Lung (tissue), 12 donors: ENCODE results near the gene HAND1. TPM values are rescaled to one million over a fixed set of nuclear protein-coding genes. Genes with fewer than 3 reads are reported as not detected.
"Not testable (repeated sequence)": the region's sequence is repeated elsewhere in the genome, so short reads cannot be mapped to it uniquely, and the experiment has no call there.

Source experiments
- ATAC-seq: fragments of 200-7000 bp; cut with Tn5 transposase; one replicate; pipeline ENCODE4 v1.9.1; 2020; ENCODE audit warnings: moderate number of reproducible peaks; ENCODE audit not compliant: insufficient read depth, low FRiP score
- DNase-seq, 3 donors: peaks; one replicate each; pipeline ENCODE4 v3.0.0-alpha.2; 2013 to 2017
- H3K27ac ChIP-seq, 2 donors: one replicate each; pipeline ENCODE4 v1.5.1; 2013; ENCODE audit warnings: mild to moderate bottlenecking in 2 of 2, moderate library complexity in 2 of 2, control low read depth in 1 of 2, inconsistent platforms in 1 of 2, low read depth in 1 of 2, low read length in 1 of 2
- H3K27me3 ChIP-seq, 3 donors: one replicate each; pipeline ENCODE4 v1.5.1; 2013; ENCODE audit warnings: low read length in 2 of 3; ENCODE audit not compliant: control insufficient read depth in 3 of 3, insufficient read depth in 3 of 3
- H3K36me3 ChIP-seq, 4 donors: one replicate each; pipeline ENCODE4 v1.5.1; 2013; ENCODE audit warnings: low read length in 4 of 4, mild to moderate bottlenecking in 1 of 4, moderate library complexity in 1 of 4; ENCODE audit not compliant: control insufficient read depth in 4 of 4, insufficient read depth in 4 of 4
- H3K4me1 ChIP-seq, 5 donors: one replicate each; pipeline ENCODE4 v1.5.1; 2013; ENCODE audit warnings: low read length in 5 of 5, mild to moderate bottlenecking in 2 of 5, moderate library complexity in 1 of 5; ENCODE audit not compliant: control insufficient read depth in 5 of 5, insufficient read depth in 5 of 5
- H3K4me3 ChIP-seq: one replicate; pipeline ENCODE4 v1.5.1; 2013; ENCODE audit warnings: mild to moderate bottlenecking, control low read depth, moderate library complexity
- H3K9ac ChIP-seq, 2 donors: one replicate each; pipeline ENCODE4 v1.5.1; 2013; ENCODE audit warnings: low read length in 2 of 2, control low read depth in 1 of 2; ENCODE audit not compliant: insufficient read depth in 1 of 2
- H3K9me3 ChIP-seq, 4 donors: one replicate each; pipeline ENCODE4 v1.5.1; 2013; ENCODE audit warnings: low read length in 3 of 4, mild to moderate bottlenecking in 1 of 4, moderate library complexity in 1 of 4; ENCODE audit not compliant: control insufficient read depth in 4 of 4, insufficient read depth in 3 of 4
- CTCF ChIP-seq: IDR thresholded peaks from 2 replicates; pipeline ENCODE4 v1.5.1; 2012; ENCODE audit warnings: mild to moderate bottlenecking; ENCODE audit errors: control extremely low read depth, extremely low read depth
- WGBS, 2 donors: extraction: QIAGEN DNeasy Blood & Tissue Kit; methylation state at CpG; one replicate each; pipeline ENCODE4 v1.1.7; 2013; 5-methylcytosine and 5-hydroxymethylcytosine counted together
- polyA plus RNA-seq, 2 donors: library from polyadenylated mRNA; stranded (reverse); fragments of 200-250 nt; gene quantifications; one replicate each; pipeline ENCODE4 v1.2.1, GENCODE V29; 2013
- total RNA-seq, 2 donors: library from RNA; depleted of rRNA in 1 of 2; stranded (reverse); fragments of >200 nt in 1 of 2; gene quantifications; one replicate each; pipeline ENCODE4 v1.2.1, GENCODE V29; 2014 to 2021
- donor health status: control.
- donor health status: control.
- donor health status: Bipolar disorder and iron deficiency.
- donor health status: healthy.
- donor health status: DM: yes; HTN: yes; CAD: no.

HAND1 gene
- total and polyA plus RNA-seq, 4 donors: 0.02 to 0.21 (median 0.12) TPM; not detected in 1

GRCh38 chr5:154518438-154518867, 40.4 kb upstream of the HAND1 start:
- DNase-seq: no peak
- 62 to 75% methylated on average over 8 of the region's 8 CpGs for WGBS, 2 donors

DNA sequence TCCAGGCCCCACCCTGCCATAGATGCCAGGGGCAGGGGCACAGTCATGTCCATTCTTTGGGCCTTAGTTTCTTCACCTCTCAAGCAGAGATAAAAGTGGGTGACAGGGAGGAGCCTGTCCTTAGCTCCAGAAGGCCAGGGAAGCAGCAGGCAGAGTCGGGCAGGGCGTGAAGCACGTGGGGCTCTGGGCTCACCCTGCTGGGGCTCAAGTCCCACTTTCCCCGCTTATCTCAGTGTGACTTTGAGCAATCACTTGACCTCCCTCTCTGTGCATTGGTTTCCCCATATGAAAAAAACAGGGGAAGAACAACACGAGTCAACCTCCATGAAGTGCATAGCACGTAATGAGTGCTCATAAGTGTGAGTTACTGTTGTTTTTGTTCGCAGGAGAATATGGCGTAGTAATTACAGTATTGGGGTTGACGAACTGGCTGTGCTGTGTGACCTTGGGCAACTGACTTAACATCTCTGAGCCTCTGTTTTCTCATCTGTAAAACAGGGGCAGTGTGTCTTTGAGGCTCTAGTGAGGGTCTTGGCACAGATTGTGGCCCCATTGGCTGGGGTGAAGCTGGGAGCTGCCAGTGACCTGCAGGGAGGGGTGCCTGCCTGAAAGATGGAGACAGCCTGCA, 39.9 kb upstream of the HAND1 start:
- Histone ChIP-seq H3K9ac (no peak overlapping the region), H3K27me3 (peaks cover 6 to 11% (median 10%) of the 10 kb centered on the region in 3 donors), H3K27ac (no peak overlapping the region), H3K9me3 (peaks cover 0 to 2% (median 0%) of the 10 kb centered on the region in 4 donors), H3K4me1 (no peaks in the 10 kb centered on the region), H3K36me3 (no peaks in the 10 kb centered on the region), H3K4me3 (no peak overlapping the region)
- no peak for TF ChIP-seq CTCF
- 82 to 90% methylated on average over 9 of the region's 9 CpGs for WGBS, 2 donors
- ATAC-seq: no peak
- DNase-seq: no peak

More at GRCh38 chr5:154518438-154518867, 40.4 kb upstream of the HAND1 start:
- Histone ChIP-seq H3K4me3 (no peak overlapping the region), H3K9me3 (peaks cover 0 to 4% (median 0%) of the 10 kb centered on the region in 4 donors), H3K4me1 (peaks cover 0 to 1% (median 0%) of the 10 kb centered on the region in 5 donors), H3K27ac (no peak overlapping the region), H3K36me3 (no peaks in the 10 kb centered on the region), H3K9ac (no peak overlapping the region), H3K27me3 (peaks cover 6 to 11% (median 10%) of the 10 kb centered on the region in 3 donors)
- ATAC-seq: no peak
- no peak for TF ChIP-seq CTCF

GRCh38 chr5:154517181-154517580, 39.2 kb upstream of the HAND1 start:
- H3K4me1 ChIP-seq: no peaks in the 10 kb centered on the region
- DNase-seq: no peak
- H3K27me3 ChIP-seq: peaks cover 6 to 10% (median 9%) of the 10 kb centered on the region in 3 donors
- no peak for TF ChIP-seq CTCF
- H3K4me3 ChIP-seq: no peak overlapping the region
- peaks cover 0 to 2% (median 0%) of the 10 kb centered on the region in 4 donors for H3K9me3 ChIP-seq
- H3K36me3 ChIP-seq: no peaks in the 10 kb centered on the region
- WGBS, 2 donors: 82 to 84% methylated on average over 7 of the region's 7 CpGs
- H3K9ac ChIP-seq: no peak overlapping the region
- ATAC-seq: no peak
- H3K27ac ChIP-seq: no peak overlapping the region

- TF ChIP-seq CTCF: no peak
- Histone ChIP-seq H3K9ac (no peak overlapping the region), H3K9me3 (peaks cover 0 to 2% (median 0%) of the 10 kb centered on the region in 4 donors), H3K4me1 (no peaks in the 10 kb centered on the region), H3K27me3 (peaks cover 5 to 10% (median 6%) of the 10 kb centered on the region in 3 donors), H3K27ac (no peak overlapping the region), H3K36me3 (no peaks in the 10 kb centered on the region), H3K4me3 (no peak overlapping the region)
- 93 to 94% methylated on average over 5 of the region's 5 CpGs for WGBS, 2 donors
- ATAC-seq (no peak), DNase-seq (no peak)
Measured at GRCh38 chr5:154516475-154516874, 38.4 kb upstream of the HAND1 start.

- not testable (repeated sequence) for H3K4me1 ChIP-seq, H3K27ac ChIP-seq, H3K27me3 ChIP-seq, H3K9me3 ChIP-seq, H3K4me3 ChIP-seq, DNase-seq, H3K36me3 ChIP-seq, H3K9ac ChIP-seq, ATAC-seq
- WGBS, 2 donors: 82 to 84% methylated on average over 6 of the region's 6 CpGs
Measured at GRCh38 chr5:154515488-154515887, 37.5 kb upstream of the HAND1 start.
